OCI-LY1 (cell line): ENCODE results near the gene PMS2.

Experiments
- CTCF ChIP-seq: fragments of 200-600 bp; sonication (generic), shearing (Covaris generic); IDR thresholded peaks from 2 replicates; pipeline ENCODE4 v1.5.1; 2017; ENCODE audit warnings: mild to moderate bottlenecking, antibody characterized with exemption, low read length, moderate library complexity, mixed read lengths
- EZH2 ChIP-seq: fragments of 200-600 bp; sonication (generic), shearing (Covaris generic); IDR thresholded peaks from 2 replicates; pipeline ENCODE4 v1.8.0; 2017; ENCODE audit warnings: borderline replicate concordance, mixed run types, mild to moderate bottlenecking, antibody characterized with exemption, low read length, moderate library complexity, mixed read lengths

- no peak for TF ChIP-seq CTCF
- TF ChIP-seq EZH2, result no peak
Measured at GRCh38 chr7:6028563-6028962, 19.7 kb upstream of the PMS2 start.
